NK-92 (cell line): ENCODE results near the gene DDN.

Experiments
- DNase-seq: peaks from one replicate; lab custom pipeline; 2025; ENCODE audit not compliant: unreplicated experiment; lab: John Stamatoyannopoulos, UW

The DDN gene

DNA sequence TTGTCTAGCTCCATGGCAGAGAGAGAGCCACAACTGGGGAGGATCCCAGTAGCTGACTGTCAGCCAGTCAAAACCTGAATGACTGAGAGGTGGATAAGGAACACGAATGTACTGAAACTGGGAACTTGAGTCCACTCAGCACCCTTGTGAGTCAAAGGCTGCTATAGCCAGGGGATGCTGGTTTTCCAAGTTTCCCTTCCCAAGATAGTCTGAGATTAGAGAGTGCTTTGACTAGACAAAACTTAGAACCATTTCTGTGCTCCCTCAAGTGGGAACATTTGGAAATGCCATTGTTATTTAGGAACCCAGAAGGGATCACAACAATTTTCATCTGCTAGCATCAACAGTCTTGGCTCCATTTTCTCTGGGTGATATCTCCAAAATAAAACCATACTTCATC lies 15.4 kb upstream of the DDN start:
- no peak for DNase-seq

DNA sequence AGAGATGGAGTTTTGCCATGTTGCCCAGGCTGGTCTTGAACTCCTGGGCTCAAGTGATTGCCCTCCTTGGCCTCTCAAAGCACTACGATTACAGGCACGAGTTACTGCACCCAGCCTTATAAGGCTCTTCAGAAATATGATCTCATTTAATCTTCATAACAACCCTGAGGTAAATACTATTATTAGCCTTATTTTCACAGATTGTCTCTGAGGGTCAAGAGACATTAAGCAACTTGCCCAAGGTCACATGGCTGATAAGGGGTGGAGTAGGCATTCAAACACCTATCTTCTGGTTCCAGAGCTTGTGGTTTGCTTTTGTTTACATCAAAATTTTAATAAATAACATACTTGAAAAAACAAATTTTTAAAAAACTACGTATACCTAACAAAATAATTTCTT lies 14.3 kb upstream of the DDN start:
- no peak for DNase-seq

DNA sequence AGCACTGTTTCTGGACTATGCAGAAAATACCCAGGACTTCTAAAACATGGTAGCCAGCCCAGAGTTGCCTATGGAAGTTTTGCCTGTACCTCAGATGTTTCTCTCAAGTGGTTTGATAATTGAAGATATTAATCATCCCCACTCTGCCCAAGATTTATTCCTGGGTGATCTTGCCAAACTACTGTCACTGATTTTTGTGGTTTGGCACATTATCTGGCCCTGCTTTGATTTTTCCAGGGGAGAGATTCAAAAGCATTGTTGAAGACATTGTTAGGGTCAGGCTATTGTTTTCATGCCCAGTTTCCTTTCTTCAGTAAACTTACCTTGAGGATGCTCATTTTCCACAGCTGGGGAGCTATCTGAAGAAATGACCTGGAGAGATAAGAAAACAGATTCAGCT lies 13.6 kb upstream of the DDN start:
- no peak for DNase-seq

DNA sequence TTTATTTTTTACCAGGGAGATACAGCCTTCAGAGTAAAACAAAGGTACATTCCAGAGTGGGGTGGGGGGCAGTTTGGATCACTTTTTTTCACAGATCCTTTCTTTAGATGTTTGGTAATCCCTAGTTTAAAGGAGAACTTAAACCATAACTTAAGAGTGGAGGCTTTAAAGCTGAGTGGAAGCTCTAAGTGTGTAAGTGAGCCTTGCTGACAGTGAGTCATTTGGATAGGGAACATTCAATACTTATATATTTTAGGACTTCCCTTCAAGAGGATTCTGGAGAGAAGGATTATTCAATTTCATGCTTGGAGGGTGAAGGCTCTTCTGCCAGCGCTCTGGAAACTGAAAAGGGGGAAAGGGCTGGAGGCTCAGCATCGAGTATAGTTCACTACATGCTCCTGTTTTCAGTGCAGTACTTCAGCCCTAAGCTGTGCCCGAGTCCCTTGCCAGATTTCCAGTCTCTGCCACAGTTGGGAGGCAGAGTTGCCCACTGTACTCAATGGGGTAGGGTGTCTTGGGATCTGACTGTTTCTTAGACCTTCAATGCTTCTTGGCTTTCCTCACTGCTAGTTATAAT lies 11.0 kb upstream of the DDN start:
- DNase-seq: no peak

DNA sequence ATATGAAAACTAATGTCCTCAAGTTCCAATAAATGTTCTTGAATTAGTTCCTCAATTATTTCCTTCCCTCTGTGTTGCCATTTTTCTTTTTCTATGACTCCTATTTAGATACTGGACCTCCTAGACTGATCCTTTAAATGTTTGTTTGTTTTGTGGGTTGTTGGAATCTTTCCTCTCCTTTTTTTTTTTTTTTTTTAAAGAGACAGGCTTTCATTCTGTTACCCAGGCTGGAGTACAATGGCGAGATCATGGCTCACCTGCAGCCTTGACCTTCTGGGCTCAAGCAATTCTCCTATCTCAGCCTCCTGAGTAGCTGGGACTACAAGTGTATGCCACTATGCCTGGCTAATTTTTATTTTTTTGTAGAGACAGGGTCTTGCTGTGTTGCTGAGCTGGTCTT lies 9.8 kb upstream of the DDN start:
- no peak for DNase-seq

DNA sequence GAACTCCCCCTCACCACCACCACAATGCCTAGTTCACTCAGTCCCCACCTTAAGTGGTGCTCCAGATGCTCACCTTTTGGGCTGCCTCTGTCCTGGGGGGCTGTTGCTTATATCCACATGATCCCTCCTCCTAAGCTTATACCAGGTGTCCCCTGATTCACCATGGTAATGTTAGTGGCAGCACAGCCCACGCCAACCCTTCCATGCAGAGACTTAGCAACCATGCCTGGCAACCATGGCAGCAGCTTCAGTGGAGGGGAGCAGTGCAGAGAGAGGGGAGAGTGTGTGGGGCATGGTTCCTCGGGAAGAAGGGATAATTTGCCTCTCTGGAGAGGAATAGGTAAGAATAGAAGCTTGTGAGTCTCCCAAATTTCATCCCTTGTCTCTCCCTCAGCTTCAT lies 1.2 kb upstream of the DDN start:
- DNase-seq: no peak

DNA sequence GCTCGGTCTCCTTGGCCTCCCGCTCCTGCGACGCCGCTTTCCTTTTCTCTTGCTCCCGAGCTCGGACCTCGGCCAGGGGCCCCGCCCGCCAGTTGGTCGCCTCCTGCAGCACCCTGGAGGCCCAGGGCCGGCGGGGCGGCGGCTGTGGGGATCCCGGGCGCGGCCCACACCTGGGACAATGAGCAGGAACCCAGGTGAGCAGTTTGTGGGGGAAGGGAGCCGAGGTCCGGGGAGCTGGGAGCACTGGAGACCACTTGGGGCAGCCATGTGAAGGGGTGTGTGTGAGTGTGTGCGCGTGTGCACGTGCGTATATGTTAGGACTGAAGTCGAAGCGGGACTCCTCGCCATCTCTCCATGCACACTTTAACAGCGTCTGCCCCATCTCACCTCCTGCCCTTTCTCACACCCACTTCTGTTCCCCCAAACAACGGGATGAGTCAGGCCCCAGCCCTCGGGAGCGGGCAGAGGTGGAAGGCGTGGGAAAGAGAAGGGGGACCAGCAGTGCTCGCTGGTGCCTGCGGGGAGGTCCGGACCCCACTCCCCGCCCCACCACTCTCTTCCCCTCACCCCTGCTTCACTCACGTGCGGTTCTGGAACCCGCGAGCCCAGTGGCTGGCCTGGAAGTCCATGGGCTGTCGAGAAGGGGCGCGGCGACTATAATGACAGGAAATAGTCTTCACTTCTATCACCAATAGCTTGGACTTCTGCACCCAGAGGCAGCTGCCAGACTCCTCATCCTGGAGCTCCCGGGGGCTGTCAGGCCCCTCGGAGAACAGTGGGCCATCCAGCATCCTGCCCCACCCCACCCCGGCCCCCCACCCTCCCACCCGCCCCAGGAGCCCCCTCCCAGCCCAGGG lies 450 bp downstream of the DDN start:
- no peak for DNase-seq

DNA sequence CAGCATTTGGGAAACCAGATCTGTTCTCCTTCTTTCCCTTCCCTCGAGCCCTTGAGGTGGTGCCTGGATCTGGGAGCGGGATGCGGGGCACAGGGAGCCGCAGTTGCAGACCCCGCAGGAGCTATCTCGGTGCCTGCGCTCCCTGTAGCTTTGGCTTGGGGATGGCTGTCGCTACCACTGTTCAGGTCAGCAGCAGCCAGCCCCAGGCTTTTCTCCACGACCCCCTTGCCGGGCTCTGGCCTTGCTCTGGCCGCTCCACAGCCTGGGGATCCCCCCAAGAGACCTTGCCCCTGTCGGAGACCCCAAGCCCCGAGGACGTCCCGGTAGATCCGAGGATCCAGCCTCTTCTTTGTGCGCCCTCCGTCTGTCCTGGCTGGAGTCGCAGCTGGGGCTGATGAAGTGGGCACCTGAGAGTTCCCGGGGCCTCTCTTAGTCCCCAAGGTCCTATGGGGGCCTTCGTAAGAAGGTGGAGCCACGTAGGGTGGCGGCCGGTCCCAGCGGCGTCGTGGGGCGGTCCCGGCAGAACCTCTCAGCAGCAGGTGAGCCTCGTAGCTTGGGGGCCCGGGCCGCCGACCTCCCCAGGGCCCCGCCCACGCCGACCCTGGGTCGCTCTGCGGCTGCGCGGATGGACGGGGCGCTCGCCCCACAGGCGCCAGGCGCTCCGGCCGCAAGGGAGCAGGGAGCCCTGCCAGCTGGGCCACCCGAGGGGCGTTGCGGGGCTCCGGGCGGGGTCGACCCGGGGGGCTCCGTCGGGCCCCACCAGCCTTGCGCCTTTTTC lies 1.3 kb downstream of the DDN start:
- no peak for DNase-seq

DNA sequence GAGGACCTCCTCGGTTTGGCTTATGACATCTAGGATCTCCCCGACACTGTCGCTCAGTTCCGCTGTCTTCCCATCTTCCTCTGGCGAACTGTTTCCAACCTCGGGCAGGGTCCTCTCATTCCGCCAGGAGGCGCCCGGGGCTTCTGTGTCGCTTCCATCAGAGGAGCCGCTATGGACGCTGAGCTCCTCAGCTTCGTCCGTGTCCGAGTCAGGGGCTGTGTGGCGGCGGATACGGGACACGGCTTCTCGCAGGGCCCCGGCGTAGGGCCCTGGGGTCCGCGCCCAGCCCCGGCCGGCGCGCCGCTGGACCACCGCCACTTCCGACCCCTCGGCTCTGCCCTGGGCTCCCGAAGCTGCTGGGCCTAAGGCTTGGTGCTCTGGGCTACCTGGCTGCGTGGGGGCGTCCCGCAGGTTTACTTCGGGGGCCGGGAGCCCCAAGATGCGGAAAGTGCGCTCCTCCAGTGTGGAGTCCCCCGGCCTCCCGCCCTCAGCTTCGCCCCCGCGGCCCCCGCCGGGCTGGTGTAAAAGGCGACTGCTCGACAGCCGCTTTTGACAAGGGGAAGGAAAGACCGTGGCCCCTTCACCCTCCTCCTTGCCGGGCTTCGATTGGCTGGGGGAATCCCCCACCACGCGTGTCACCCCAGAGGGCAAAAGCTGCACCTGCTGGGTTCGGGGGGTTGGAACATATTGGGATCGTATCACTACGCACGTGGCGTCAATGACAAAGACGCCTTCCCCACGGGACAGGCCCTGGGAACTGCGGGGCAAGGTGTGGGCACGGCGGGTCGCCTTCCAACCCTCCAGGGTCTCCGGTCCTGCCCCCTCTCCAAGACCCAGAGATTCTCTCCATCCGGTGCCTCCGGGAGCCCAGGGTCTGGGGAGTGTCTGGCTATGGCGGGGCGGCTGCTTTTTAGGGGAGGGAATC lies 2.1 kb downstream of the DDN start:
- DNase-seq: no peak

DNA sequence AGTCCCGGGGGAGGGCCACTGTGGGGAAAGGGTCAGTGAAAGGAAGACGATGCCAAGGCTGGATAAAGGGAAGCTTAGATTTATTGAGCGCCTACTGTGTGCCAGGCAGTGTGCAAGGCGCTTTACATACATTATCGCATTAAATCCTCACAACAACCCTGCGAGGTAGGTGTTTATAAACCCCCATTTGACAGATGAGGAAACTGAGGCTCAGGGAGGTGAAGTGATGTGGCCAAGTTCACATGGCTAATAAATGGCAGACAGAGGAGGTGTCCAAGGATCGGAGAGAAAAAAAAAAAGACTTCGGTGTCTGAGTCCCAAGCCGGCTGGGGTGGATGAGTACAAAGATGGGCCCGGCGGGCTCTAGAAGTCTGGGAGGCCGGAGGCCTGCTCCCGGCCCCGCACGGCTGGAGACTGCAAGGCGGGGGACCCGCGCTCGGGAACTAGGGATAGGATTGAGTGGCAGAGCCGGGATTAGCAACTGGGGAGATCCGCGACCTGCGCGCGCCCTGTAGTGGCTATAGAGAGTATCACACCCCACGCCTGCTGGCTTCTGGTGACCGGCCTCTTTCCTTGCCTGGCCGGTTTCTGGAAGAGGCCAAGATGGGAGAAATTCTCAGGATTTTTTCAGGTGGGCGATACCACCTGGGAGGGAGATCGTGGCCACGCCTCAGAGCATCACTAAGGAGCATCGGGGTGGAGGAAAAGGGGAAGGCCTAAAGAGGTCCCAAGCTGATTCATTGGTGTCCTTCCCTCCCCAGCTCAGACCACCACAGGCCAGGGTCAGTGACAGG lies 3.9 kb downstream of the DDN start:
- no peak for DNase-seq

DNA sequence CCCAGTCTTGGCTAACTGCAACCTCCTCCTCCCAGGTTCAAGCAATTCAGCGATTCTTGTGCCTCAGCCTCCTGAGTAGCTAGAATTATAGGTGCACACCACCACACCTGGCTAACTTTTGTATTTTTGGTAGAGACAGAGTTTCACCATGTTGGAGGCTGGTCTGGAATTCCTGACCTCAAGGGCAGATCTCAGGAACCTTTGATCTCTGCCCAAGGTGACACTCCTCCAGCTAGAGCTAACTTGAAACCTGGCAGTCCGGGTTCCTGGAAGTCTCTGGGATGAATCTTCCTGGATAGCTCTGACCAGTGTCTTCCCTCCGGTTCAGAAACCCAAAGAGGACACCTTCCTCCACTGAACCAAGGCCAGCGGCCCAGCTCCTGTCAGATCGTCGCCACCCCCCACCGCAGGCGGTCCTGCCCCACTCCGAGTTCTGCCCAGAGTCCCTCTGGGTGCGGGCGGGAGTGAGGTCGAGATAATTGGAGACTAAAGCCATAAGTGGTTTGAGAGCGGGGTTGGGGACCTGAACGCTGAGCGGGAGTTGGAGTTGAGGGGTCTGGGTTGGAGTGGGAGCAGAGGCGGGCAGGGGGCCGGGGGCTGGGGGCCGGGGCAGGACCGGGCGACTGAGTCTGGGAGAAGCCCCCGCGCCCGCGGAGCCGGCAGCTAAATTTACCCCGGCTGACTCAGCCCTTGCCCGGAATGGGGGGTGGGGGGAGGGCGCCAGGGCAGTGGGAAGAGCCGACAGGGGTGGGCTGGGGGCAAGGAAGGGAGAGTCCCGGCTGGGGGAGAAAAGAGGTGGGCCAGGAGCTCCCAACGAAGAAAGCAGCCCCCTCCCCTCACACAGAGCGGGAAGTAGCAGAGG lies 4.7 kb downstream of the DDN start:
- DNase-seq: no peak

DNA sequence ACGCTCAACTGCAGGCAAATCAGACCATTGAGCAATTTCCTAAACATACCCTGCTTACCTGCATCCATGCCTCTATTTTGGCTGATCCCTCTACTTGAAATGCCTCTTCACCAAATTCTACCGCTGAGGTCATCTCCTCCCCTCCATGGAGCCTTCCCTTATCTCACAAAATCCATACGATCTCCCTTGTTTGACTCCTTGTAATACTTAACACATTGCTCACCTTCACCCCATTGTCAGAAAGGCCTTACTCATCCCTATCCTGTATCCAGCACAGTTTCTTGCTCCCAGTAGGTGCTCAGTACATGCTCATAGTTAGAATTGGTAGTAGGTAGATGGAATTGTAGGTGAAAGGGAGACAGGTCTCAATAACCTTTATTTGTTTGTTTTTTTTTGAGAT lies 5.4 kb downstream of the DDN start:
- DNase-seq: no peak

DNA sequence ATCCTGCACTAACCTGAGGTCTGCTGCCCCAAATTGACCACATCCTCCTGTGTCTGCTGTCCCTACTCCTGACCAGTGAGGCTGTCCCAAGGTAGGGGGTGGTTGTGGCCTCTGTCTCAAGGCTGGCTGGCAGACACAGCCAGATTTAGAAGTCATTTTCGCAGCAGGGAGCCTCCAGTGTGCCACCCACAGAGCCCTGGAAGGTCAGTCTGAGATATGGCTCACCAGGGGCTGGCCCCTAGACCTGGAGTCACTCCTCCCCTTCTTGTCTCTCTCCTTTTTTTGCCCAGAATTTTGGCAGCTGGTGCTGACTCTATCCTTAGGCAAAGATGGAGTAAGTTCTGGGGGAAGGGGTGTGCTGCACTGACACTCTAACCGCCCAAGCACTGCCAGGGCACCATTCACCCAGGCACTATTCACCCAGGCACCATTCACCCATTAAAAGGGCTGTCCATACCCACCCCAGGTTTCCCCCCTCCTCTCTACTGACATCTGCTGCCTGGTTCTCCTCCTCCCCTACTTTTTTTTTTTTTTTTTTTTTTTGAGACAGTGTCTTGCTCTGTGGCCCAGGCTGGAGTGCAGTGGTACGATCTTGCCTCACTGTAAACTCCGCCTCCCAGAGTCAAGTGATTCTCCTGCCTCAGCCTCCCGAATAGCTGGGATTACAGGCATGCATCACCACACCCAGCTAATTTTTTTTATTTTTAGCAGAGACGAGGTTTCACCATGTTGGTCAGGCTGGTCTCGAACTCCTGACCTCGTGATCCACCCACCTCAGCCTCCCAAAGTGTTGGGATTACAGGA lies 7.7 kb downstream of the DDN start:
- no peak for DNase-seq

DNA sequence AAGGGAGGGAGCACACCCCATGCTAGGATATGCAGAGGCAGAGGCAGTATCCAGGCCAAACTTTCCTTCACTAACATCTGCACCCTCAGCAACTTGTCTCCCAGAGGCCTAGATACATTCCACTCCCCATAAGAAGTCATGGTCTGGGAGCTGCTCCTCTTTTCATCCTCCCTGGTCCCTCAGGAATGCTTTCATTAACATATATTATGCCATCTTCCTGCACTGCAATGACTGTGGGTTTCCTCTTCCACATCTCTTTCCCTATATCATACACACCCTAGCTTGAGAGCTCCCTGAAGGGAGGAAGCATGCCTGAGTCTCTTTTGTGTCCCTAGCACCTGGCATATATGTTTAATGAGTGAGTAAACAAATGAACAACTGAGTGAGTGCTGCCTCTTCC lies 8.6 kb downstream of the DDN start:
- DNase-seq: no peak

DNA sequence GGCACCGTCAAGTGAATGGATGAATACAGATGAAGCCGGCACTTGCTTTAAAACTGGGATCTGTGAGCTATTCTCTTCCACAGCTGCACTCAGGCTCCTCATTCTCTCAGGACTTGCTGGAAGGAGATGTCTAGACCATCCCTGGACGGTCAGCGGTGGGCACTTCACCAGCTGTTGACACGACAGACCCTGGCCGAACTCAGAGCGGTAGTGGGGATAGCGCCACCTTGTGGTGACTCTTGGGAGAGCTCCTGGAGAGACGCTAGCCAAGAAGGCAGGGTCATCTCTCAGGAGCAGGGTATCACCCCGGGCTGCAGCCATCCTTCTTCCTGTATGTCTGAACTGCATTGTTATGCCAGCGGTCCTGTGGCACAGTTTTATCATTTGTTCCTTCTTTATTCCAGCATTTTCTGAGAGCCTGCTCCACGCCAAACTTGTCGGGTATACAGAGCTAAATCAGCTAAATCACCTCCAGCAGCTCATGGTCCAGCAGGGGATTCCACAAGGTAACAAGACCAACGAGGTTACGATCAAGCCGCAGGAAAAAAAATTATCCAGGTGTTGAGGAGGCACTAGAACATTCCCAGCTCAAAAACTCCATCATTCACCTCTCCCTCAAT lies 11.0 kb downstream of the DDN start:
- no peak for DNase-seq

DNA sequence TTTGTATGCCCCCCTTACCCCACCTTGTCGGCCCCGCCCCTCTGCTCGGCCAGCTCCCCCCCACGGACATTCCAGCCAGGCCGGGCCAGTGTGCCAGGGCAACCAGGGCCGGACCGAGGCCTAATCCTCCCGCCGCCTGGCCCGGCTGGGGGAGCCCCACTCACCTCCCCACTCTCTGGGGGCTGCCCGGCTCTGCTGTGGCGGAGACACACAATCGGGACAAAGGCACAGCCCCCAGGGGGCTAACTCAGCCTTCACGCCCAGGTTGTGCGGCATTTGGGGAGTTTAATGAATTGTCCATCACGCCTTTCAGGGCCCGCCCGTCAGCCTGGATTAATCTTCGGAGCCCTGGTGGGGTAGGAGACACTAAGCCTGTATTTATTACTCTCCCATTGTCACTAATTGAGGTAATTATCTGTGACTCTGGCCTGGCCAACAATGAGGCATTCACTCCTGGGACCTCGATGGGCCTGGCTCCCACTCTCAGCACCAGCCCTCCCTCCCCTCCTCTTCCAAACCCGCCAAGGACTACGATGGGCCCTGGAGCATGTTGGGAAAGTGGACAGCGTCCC lies 12.4 kb downstream of the DDN start:
- no peak for DNase-seq

DNA sequence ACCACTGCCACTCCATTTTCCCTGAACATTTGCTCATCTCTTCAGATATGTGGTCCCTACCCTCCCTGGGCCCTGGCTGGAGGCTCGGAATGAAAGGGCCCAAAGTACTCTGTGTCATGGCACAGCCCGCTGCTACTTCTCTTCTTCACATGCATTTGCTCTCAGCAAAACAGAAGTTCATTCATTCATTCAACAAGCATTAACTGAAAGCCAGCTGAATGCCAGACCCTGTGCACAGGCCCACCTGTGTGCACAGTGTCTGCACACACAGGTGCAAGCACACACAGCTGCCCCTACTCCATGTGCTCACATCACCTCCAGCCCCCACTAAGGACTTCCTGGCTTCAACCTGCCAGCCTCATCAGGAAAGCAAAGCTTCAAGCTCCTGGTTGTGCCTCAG lies 13.3 kb downstream of the DDN start:
- no peak for DNase-seq

DNA sequence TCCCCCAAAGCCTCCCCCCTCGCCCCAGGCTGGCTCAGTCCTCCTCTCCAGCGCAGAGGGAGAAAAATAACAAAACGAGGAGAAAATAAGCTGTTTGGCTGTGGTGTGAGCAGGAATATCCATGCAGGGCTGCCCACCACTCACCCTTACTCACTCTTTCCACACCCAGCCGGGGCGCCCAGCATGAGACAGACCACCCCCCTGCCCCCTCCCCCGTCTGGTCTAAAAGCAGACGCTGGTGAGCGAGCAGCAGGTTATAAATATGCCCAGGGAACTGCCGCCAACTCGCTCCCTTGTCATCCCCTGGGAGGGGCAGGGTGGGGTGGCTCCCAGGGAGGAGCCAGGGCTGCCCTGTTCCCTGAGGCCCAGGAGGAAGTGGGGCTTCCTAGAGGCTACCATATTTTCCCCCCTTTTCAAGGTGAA lies 13.7 kb downstream of the DDN start:
- DNase-seq: no peak
